H4 (cell line): ENCODE results near the gene CASP4. TPM values are rescaled to one million over a fixed set of nuclear protein-coding genes. Genes with fewer than 3 reads are reported as not detected.
"Not testable (repeated sequence)": the region's sequence is repeated elsewhere in the genome, so short reads cannot be mapped to it uniquely, and the experiment has no call there.

Experiments
- DNase-seq: peaks from one replicate; pipeline ENCODE4 v3.0.0-alpha.2; 2015; ENCODE audit warnings: low spot score
- total RNA-seq: library from RNA; depleted of rRNA; stranded (reverse); fragments of >200 nt; shearing (Covaris generic); gene quantifications from 2 replicates; pipeline ENCODE4 v1.2.3, GENCODE V29; 2014; rRNA removed

The CASP4 gene
- total RNA-seq = 264 and 319 TPM in 2 replicates

GRCh38 chr11:104968355-104968855, at the start of gene CASP4:
CASP4 (minus strand) TSS chr11:104968574; CDS start chr11:104968525, 49 bp downstream.
- peak; percentile 85 for DNase-seq

DNA sequence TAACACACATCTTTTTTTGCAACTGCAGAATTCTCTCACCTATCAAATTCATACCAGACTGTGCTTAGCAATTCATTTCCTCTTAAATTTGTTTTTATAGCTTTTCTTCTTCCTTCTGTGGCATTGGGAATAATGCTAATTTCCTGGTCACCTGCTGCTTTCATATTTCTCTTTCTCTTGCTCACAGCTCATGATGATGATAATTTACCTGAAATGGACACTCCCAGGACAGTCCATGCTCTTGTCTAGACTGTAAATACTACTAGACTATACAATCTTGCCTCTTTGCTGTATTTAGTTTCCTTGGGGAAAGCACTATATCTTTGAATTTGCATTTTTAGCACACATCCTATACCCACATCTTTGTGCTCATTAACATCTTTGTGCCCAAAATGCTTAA, 39.1 kb upstream of the CASP4 start:
- DNase-seq = no peak

DNA sequence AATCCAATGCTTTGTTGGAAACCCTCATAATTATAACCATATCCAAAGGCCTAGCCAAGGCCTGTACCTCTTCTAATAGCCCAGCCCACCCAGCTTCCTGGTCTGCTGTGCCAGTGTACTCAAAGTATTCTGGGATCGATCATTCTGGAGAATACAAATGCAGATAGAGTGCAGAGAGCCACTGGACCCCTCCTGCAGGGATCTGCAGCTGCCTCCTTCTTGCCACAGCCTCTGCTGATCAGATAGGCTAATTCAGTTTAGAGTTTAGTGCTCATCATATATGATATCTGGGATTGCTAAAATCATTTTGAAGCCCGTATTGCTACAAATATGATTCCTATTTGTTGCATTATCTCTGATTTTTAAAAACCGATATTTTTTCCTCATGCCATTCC, 37.1 kb upstream of the CASP4 start:
- no peak for DNase-seq

DNA sequence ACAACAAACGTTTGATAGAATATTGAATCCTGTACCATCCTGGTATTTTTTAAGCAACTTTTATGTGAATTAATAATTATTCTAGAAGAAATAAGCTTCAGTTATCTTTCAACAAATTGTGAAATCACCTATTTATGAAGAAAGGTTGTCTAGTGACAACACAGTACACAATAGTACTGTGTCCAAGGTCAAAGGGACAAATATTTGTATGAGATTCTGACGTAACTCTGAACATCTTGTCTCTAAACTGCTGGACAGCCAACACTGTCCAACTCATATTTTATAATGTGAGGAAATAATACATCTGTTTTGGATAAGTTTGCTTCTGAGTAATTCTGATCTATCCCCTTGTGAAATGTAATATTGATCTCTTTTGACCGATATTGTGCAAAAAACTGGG, 35.6 kb upstream of the CASP4 start:
- DNase-seq = no peak

DNA sequence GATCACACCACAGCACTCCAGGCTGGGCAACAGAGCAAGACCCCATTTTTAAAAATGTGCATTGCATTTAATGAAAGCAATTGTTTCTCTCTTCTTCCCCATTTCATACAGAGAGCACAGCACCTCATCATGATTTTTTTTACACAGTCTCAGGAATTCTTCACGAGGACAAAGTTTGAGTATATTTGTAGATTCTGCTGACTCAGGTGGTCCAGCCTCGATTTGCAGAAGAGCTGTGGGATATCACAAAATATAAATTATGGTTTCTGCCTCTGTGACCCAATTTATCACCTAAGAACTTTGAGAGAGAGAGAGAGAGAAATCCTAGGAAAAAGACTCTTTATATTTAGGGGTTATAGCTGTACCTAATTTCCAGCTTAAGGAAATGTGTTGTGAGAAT, 34.8 kb upstream of the CASP4 start:
- no peak for DNase-seq

- peak; percentile 6 for DNase-seq
Measured at GRCh38 chr11:105000797-105001196, 32.4 kb upstream of the CASP4 start.

- peak; percentile 53 for DNase-seq
Measured at GRCh38 chr11:105000167-105000566, 31.8 kb upstream of the CASP4 start.

DNA sequence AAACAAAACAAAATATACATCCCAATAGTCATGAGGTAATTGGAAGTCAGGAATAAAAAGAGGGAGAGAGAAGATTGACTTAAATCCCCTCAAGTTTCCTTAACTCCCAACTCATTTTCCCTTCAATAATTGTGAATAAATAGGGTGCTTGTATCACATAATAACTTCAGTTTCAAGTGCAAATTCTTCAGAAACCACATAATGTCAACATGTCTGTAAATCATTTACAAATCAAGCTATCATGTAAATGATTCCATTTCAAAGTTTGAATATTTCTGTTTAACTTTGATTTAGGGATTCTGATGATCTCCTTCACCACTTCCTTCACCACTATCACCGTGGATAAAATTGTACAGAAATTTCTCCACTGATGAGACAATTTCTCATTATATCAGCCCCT, 31.3 kb upstream of the CASP4 start:
- DNase-seq = no peak

DNA sequence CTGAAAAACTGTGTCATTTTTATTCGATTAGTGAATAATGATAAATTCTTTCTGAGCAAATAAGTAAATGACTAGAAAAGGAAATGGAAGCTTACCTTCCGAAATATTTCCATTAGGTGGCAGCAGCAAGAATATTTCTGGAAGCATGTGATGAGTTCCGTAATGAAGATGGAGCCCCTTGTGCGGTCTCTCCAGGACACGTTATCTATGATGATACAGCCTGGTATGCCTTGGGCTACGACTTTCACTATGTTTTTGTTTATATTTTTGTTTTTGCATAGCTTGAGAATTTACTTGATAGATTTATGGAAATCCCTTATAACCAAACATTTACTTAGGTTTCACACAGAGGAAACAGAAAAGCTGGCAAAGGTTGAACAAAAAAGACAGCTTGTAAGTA, 28.9 kb upstream of the CASP4 start:
- peak; percentile 57 for DNase-seq

GRCh38 chr11:104995001-104995408, 26.6 kb upstream of the CASP4 start:
- no peak for DNase-seq

GRCh38 chr11:104992781-104993180, 24.4 kb upstream of the CASP4 start:
- DNase-seq = no peak

GRCh38 chr11:104991994-104992393, 23.6 kb upstream of the CASP4 start:
- DNase-seq = no peak

DNA sequence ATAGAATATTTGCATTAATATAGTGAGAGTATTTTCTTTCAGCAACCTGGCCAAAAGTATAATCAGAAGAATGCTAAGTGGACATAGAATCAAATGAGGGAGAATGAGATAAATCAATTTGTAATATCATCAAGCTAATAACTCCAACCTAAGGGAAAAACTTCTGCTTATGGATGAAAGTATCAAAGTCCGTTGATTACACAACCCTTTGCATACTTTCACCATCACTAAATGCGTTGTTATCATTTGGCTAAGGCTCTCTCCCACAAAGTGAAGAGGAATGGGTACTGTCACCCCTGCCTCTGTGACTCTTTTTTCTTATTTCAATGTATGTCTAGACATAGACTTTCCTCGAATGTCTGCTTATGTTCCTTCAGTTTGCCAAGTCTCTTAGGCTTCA, 16.4 kb upstream of the CASP4 start:
- DNase-seq = no peak

- no peak for DNase-seq
Measured at GRCh38 chr11:104979839-104980238, 11.5 kb upstream of the CASP4 start.

GRCh38 chr11:104973616-104974015, 5.2 kb upstream of the CASP4 start:
- DNase-seq = no peak

GRCh38 chr11:104972924-104973323, 4.5 kb upstream of the CASP4 start:
- not testable (repeated sequence) for DNase-seq

DNA sequence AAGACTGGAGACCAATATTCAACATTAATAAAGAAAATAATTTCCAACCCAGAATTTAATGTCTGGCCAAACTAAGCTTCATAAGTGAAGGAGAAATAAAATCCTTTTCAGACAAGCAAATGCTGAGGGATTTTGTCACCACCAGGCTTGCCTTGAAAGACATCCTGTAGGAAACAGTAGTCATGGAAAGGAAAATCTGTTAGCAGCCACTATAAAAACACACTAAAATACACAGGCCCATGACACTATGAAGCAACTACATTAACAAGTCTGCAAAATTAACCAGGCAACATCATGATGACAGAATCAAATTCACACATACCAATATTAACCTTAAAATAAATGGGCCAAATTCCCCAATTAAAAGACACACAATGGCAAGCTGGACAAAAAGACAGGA, 2.4 kb upstream of the CASP4 start:
- no peak for DNase-seq

DNA sequence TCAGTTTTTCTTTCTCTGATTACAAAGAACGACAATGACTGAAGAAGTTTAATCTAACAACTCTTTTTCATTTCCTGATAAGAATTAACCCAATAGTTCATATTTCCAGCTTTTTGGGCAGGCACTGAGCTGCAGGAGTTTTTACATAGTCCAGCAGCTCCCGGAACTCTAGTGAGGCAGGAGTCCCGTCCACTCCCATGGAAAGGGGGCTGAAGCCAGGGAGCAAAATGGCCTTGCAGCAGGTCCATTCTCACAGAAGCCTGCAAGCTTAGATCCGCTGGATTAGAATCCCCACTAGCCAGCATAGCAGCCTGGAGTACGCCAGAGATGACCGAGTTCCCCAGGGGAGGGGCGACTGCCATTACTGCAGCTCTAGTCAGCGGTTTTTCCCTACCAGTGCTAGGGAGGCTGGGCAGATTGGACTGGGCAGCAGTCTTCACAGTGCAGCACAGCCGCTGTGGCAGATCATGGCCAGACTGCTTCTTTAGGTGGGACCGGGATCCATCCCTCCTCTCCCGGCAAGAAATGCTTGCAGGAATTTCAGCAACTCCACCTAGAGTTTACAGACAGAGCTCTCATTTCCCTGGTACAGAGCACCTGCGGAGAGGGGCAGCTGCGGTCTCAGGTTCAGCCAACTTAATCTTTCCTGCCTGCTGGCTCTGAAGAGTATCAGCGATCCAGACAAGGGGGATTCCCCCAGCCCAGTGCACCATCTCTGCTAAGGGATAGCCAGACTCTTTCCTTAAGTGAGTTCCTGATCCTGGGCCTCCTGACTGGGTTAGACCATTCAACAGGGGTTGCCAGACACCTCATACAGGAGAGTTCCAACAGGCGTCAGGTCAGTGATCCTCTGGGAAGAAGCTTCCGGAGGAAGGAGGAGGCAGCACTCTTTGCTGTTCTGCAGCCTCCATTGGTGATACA, 742 bp upstream of the CASP4 start:
- no peak for DNase-seq

- DNase-seq = no peak
Measured at GRCh38 chr11:104967534-104968354, 630 bp downstream of the CASP4 start.

- no peak for DNase-seq
Measured at GRCh38 chr11:104965735-104966134, 2.6 kb downstream of the CASP4 start.

GRCh38 chr11:104964247-104964646, 4.1 kb downstream of the CASP4 start:
- DNase-seq = no peak

GRCh38 chr11:104962852-104963251, 5.5 kb downstream of the CASP4 start:
- DNase-seq = no peak

GRCh38 chr11:104957280-104957679, 11.1 kb downstream of the CASP4 start:
- DNase-seq = no peak
